Suprapubic skin (tissue), 3 donors: Measurements from ENCODE around the gene ADISSP.

ENCODE experiments used
- CTCF ChIP-seq, 2 donors: fragments of 200-600 bp in 1 of 2; fragments of 450-650 bp in 1 of 2; sonication (generic) in 1 of 2; IDR thresholded peaks; one replicate each; pipeline ENCODE4 v1.5.1; 2016 to 2019; ENCODE audit warnings: antibody characterized with exemption in 2 of 2, mild to moderate bottlenecking in 1 of 2, moderate library complexity in 1 of 2
- EP300 ChIP-seq: sonication (generic); formaldehyde crosslinking; IDR thresholded peaks from one replicate; pipeline ENCODE4 v1.6.1; 2017; ENCODE audit warnings: antibody characterized with exemption

- TF ChIP-seq CTCF (IDR thresholded peaks at IDR 0.05) (no peak), EP300 (no peak)
Measured at GRCh38 chr20:3764659-3765058, 2.9 kb downstream of the ADISSP start.
